MM.1S (cell line): ENCODE results near the gene DEPDC1.

Experiments
- DNase-seq: peaks from one replicate; pipeline ENCODE4 v3.0.0-alpha.2; 2015
- H2AFZ ChIP-seq: fragments of 300-600 bp; sonication (generic); 2 replicates; pipeline ENCODE4 v1.6.0; 2016; ENCODE audit warnings: antibody characterized with exemption, low read length
- H3F3A ChIP-seq: fragments of 300-600 bp; sonication (generic); 2 replicates; pipeline ENCODE4 v1.6.1; 2016; ENCODE audit warnings: mild to moderate bottlenecking, antibody characterized with exemption, low read length, moderate library complexity, mixed read lengths; ENCODE audit not compliant: insufficient read depth
- H3K27ac ChIP-seq: fragments of 300-600 bp; sonication (generic); 2 replicates; pipeline ENCODE4 v1.5.1; 2016; ENCODE audit warnings: mild to moderate bottlenecking, low read length
- H3K27me3 ChIP-seq: fragments of 300-600 bp; sonication (generic); replicated peaks from 2 replicates; pipeline ENCODE4 v1.6.0; 2016; ENCODE audit warnings: low read length; ENCODE audit not compliant: insufficient read depth
- H3K36me3 ChIP-seq: fragments of 300-600 bp; sonication (generic); replicated peaks from 2 replicates; pipeline ENCODE4 v1.6.1; 2016; ENCODE audit warnings: mild to moderate bottlenecking, low read length, mixed read lengths; ENCODE audit not compliant: insufficient read depth
- H3K4me1 ChIP-seq: fragments of 300-600 bp; sonication (generic); 2 replicates; pipeline ENCODE4 v1.6.1; 2016; ENCODE audit warnings: low read length, mixed read lengths
- H3K4me2 ChIP-seq: fragments of 300-600 bp; sonication (generic); 2 replicates; pipeline ENCODE4 v1.6.0; 2016; ENCODE audit warnings: low read depth, low read length
- H3K4me3 ChIP-seq: fragments of 300-600 bp; sonication (generic); 2 replicates; pipeline ENCODE4 v1.5.1; 2016; ENCODE audit warnings: low read length, mixed read lengths
- H3K79me2 ChIP-seq: fragments of 300-600 bp; sonication (generic); 2 replicates; pipeline ENCODE4 v1.6.1; 2016; ENCODE audit warnings: mixed run types, low read length, mixed read lengths
- H3K9ac ChIP-seq: fragments of 300-600 bp; sonication (generic); 2 replicates; pipeline ENCODE4 v1.6.1; 2016; ENCODE audit warnings: low read length, mixed read lengths
- H3K9me2 ChIP-seq: fragments of 300-600 bp; sonication (generic); replicated peaks from 2 replicates; pipeline ENCODE4 v1.6.1; 2016; ENCODE audit warnings: mild to moderate bottlenecking, low read length, mixed read lengths; ENCODE audit not compliant: insufficient read depth
- H3K9me3 ChIP-seq: fragments of 300-600 bp; sonication (generic); replicated peaks from 2 replicates; pipeline ENCODE4 v1.6.1; 2016; ENCODE audit warnings: mild to moderate bottlenecking, low read length, mixed read lengths; ENCODE audit not compliant: insufficient read depth
- H4K20me1 ChIP-seq: fragments of 300-600 bp; sonication (generic); 2 replicates; pipeline ENCODE4 v1.6.1; 2016; ENCODE audit warnings: mild to moderate bottlenecking, low read length, moderate library complexity, mixed read lengths; ENCODE audit not compliant: insufficient read depth
- EZH2 ChIP-seq: fragments of 300-600 bp; sonication (generic); optimal IDR thresholded peaks from 2 replicates; pipeline ENCODE3; 2017; ENCODE audit warnings: low read depth, mild to moderate bottlenecking, antibody characterized with exemption, low read length, mixed read lengths
- EZH2phosphoT487 ChIP-seq: fragments of 300-600 bp; sonication (generic); IDR thresholded peaks from 2 replicates; pipeline ENCODE4 v1.6.1; 2018; ENCODE audit warnings: antibody characterized with exemption, low read length
- TF ChIP-seq, protein P1 (sequence below): fragments of 300-600 bp; sonication (generic); IDR thresholded peaks from 2 replicates; pipeline ENCODE4 v1.5.1; 2016; ENCODE audit warnings: antibody characterized with exemption, low read length, mixed read lengths

The DEPDC1 gene

GRCh38 chr1:68538941-68539340 lies 42.1 kb upstream of the DEPDC1 start:
- no peak for DNase-seq
- no peaks in the 10 kb centered on the region for H3K79me2 ChIP-seq
- H3F3A ChIP-seq = no peaks in the 10 kb centered on the region
- no peak for TF ChIP-seq EZH2
- TF ChIP-seq, protein P1, sequence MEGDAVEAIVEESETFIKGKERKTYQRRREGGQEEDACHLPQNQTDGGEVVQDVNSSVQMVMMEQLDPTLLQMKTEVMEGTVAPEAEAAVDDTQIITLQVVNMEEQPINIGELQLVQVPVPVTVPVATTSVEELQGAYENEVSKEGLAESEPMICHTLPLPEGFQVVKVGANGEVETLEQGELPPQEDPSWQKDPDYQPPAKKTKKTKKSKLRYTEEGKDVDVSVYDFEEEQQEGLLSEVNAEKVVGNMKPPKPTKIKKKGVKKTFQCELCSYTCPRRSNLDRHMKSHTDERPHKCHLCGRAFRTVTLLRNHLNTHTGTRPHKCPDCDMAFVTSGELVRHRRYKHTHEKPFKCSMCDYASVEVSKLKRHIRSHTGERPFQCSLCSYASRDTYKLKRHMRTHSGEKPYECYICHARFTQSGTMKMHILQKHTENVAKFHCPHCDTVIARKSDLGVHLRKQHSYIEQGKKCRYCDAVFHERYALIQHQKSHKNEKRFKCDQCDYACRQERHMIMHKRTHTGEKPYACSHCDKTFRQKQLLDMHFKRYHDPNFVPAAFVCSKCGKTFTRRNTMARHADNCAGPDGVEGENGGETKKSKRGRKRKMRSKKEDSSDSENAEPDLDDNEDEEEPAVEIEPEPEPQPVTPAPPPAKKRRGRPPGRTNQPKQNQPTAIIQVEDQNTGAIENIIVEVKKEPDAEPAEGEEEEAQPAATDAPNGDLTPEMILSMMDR = no peak
- H3K27me3 ChIP-seq = no peaks in the 10 kb centered on the region
- H3K9me3 ChIP-seq = no peaks in the 10 kb centered on the region
- H3K9ac ChIP-seq = no peak overlapping the region
- H3K36me3 ChIP-seq = no peaks in the 10 kb centered on the region
- no peak overlapping the region for H2AFZ ChIP-seq
- H3K4me2 ChIP-seq = no peak overlapping the region
- no peaks in the 10 kb centered on the region for H3K4me1 ChIP-seq
- no peak overlapping the region for H3K4me3 ChIP-seq
- H3K27ac ChIP-seq = no peak overlapping the region
- no peaks in the 10 kb centered on the region for H3K9me2 ChIP-seq
- H4K20me1 ChIP-seq = no peaks in the 10 kb centered on the region

GRCh38 chr1:68528243-68528642 lies 31.4 kb upstream of the DEPDC1 start:
- H3K79me2 ChIP-seq = no peaks in the 10 kb centered on the region
- H3K9me3 ChIP-seq = no peaks in the 10 kb centered on the region
- H4K20me1 ChIP-seq = no peaks in the 10 kb centered on the region
- no peak overlapping the region for H3K27ac ChIP-seq
- no peaks in the 10 kb centered on the region for H3F3A ChIP-seq
- DNase-seq = no peak
- no peak overlapping the region for H3K9ac ChIP-seq
- H3K9me2 ChIP-seq = no peaks in the 10 kb centered on the region
- TF ChIP-seq, protein P1 = no peak
- TF ChIP-seq EZH2phosphoT487 = no peak
- TF ChIP-seq EZH2 = no peak
- H3K27me3 ChIP-seq = no peaks in the 10 kb centered on the region
- H3K36me3 ChIP-seq = no peaks in the 10 kb centered on the region
- no peaks in the 10 kb centered on the region for H3K4me1 ChIP-seq
- H3K4me2 ChIP-seq = no peak overlapping the region
- H2AFZ ChIP-seq = no peak overlapping the region
- H3K4me3 ChIP-seq = no peak overlapping the region

GRCh38 chr1:68525781-68526180 lies 28.9 kb upstream of the DEPDC1 start:
- Histone ChIP-seq H2AFZ (no peak overlapping the region), H3K36me3 (no peaks in the 10 kb centered on the region), H3K9me3 (no peaks in the 10 kb centered on the region), H3K27me3 (no peaks in the 10 kb centered on the region), H3K79me2 (no peaks in the 10 kb centered on the region), H3K9ac (no peak overlapping the region), H3K27ac (no peak overlapping the region), H3K4me2 (no peak overlapping the region), H3F3A (no peaks in the 10 kb centered on the region), H3K4me1 (no peaks in the 10 kb centered on the region), H3K9me2 (no peaks in the 10 kb centered on the region), H3K4me3 (no peak overlapping the region), H4K20me1 (no peaks in the 10 kb centered on the region)
- DNase-seq = no peak
- TF ChIP-seq, protein P1 = no peak
- no peak for TF ChIP-seq EZH2
- no peak for TF ChIP-seq EZH2phosphoT487
